Eye (tissue), 1 donor: ENCODE results near the gene SDF4.

ENCODE experiments used
- DNase-seq: peaks from one replicate; pipeline ENCODE4 v3.0.0-alpha.2; 2015

SDF4 gene

DNA sequence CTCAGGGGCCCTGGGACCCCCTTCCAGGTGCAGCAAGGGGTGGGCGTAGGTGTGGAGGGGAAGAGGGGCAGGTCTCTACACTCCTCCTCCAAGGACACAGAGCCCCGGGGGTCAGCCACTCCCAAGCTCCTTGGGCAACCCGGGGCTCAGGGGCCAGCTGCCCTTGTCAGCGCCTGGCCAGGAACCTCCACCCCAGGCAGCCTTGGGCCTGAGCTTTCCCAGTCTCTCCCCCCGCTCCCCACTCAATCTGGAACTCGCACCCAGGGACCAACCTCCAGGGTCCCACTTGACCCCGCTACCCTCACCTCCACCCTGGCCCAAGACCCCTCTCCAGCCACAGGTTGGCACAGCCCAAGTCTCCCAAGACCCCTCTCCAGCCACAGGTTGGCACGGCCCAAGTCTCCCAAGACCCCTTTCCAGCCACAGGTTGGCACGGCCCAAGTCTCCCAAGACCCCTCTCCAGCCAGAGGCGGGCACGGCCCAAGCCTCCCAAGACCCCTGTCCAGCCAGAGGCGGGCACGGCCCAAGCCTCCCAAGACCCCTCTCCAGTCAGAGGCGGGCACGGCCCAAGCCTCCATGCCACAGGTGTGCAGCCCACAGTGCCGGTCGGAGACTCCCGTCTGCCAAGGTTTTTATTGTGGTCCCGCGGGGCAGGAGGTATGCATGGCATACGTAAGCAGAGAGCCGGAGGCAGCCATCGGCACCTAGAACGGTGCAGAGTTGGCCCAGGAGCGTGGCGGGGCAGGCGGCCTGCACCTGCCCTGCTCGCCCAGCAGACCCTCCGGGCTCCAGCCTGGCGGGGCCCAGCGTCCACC, 20.9 kb downstream of the SDF4 start:
- DNase-seq: no peak

DNA sequence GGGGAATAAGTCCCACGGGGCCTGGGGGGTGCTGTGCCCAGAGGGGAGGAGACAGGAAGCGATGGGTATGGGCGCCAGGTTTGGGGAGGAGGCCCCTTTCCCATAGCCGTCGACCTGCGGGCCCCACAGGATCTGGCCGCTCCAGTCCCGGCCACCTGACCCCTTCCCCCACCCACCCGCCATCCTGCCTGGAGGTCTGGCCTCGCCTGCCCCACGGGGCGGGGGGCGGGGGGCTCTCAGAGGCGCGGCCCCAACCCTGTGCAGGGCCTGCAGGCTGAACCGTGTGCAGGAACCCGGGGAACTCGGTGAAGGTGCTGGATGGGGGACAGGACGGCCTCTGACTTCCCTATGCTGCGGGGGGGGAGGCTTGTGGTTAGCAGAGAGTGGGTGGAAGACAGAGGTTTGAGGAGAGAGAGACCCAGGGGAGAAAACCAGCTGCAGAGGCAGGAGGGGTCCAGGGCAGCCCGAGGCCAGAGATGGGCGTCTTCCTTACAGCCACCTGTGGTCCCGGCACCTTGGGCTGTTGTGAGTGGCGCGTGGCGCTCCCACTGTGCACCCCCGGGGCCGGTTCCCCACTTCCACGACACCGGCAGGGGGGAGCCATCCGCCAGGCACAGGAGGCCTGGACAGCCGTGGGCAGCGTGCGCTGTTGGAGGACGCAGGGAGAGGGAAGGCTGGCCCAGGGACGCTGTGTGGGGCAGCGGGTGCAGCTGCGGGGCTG, 22.9 kb downstream of the SDF4 start:
- DNase-seq: peak; percentile 2

DNA sequence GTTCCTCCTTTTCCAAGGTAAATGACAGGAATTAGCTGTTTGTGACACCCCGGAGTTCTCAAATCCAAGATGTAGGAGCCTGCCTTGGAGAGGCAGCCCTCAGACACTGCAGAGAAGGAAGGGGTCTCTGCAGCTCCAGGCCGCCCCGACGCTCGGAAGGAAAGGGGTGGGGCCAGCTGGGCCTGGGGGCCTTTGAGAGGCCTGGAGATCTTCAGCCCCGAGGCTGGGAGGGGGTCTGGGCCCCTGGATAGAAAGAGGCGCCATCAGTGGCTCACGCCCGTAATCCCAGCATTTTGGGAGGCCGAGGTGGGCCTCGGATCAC, 24.3 kb downstream of the SDF4 start:
- DNase-seq: no peak

DNA sequence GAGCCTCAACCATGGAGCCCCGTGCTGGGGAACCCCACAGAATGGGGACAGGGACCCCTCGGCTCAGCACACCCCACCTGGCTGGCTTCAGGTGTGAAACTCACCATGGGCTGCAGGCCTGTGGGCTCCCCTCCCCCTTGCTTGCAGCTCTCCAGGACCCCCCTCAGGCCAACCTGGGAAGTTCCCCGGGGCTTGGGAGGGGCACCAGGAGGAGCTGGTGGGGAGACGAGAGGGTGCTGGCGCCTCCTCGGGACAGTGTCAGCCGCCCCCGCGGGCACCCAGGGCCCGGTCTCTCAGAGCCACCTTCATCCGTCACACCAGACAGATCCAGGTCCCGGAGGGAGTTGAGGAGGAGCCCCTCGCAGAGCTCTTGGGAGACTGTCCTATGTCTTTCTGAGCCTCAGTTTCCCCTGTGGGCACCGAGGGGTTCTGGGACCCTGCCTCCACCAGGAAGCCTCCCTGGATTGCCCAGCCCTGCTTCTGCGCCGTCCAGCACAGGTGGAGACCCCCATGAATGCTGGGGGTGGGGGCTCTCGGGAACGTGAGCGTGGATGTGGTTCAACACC, 24.8 kb downstream of the SDF4 start:
- DNase-seq: no peak

DNA sequence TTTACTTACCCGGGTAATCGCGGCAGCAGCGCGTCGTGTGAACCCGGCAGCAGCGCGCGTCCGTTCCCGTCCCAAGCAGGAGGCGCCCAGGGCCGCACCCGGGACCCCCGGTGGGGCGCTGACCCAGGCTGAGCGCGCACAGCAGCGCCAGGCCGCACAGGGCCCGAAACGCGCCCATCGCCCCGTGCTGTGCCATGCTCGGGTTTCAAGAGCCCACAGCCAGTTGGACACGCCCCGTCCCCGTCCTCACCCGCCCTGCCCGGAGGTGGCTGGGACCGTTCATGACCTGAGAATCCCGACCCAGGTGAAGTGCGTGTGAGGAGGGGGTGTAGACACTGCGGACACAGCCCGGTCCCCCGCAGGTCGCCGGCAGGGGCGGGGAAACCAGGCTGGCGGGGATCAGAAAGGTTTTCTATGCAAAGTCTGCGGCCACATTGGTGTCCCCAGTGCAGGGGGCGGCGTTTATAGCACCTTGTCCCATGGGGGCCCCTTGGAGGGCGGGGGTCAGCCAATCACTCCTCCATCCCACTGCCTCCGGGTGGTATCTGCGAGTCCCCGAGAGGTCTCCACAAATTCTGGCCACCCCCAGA, 25.3 kb downstream of the SDF4 start, which contains the start of gene TNFRSF18:
TSS of gene TNFRSF18 (minus strand) at position 217 of the 590 bp plus-strand sequence. CDS start at position 196, 21 bp downstream.
- DNase-seq: peak; percentile 34

DNA sequence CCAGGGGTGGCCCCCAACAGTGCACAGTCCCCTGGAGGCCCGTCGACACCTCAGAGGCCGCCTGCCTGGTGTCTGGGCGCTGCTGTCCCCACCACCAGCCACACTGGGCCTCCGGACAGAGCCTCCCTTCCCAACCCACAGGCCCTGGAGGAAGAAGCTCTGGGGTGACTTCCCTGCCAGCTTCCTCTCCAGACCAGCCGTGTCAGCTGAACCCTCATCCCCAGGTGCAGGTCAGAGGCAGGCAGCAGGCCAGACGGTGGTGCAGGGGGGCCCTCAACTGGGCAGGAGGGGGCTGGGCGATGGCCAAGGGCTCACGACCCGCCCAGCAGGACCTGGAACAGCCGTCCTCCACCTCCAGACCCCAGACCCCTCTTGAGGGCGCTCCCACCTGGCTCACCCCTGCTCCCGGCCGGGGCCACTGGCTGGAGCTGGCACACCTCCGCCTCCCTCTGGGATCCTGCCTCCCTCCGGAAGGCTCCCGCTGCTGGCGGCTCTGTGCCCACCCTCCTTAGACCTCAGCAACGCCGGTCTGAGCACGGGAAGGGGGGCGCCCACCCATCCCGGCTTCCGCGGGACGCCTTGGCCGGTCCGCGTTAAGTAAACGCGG, 25.9 kb downstream of the SDF4 start:
- no peak for DNase-seq

DNA sequence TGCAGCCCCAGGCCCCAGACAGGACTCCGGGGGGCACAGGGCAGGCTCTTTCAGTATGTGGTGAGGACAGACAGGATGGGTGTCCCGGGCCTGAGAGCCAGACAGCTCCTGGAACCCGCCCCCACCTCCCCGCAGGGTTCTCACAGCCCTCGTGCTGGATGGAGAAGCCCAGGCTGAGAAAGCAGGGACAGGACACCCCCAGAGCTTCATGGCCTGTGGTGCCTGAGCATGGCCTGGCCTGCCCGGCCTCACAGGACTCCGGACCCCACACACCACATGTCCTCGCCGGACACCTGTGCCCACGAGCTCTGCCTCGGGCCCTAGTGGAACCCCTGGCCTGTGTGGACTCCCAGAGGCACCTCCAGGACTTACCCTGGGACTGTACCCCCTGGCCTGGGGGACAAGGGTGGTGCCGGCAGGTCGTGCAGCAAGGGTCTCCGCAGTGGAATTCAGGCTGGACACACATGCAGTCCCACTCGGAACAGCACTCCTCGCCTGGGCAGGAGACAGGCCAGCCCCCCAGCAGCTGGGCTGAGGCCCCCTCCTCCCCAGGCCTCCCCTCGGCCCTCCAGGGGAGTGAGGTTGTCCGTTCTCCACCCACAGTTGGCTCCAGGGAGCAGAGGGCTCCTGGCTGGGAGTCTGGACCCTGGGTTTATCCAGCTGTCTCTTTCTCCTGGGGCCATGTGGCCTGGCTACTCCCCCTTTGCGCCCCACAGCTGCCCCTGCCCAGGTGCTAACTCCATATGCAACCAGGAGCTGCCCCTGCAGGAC, 26.6 kb downstream of the SDF4 start:
- no peak for DNase-seq

DNA sequence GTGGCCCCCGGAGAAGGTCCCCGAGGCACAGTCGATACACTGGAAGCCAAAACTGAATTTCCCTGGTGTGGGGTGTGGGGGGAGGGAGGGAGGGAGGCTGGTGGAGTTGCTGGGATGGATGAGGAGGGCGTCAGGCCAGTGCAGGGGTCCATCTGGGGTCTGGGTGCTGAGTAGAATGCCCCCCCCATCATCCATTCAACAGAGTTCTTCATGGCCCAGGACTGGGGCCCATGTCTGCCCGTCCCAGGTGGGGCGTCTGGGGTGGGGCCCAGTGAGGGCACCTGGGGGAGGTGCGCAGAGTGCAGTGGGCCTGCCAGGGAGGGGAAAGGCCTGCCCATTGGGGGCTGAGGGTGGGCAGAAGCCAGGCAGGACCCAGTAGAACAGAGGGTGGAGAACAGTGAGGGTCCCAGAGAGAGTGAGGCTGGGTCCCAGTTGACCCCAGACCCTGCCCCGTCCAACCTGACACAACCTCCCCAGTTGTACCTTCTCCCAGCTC, 27.3 kb downstream of the SDF4 start:
- DNase-seq: no peak

DNA sequence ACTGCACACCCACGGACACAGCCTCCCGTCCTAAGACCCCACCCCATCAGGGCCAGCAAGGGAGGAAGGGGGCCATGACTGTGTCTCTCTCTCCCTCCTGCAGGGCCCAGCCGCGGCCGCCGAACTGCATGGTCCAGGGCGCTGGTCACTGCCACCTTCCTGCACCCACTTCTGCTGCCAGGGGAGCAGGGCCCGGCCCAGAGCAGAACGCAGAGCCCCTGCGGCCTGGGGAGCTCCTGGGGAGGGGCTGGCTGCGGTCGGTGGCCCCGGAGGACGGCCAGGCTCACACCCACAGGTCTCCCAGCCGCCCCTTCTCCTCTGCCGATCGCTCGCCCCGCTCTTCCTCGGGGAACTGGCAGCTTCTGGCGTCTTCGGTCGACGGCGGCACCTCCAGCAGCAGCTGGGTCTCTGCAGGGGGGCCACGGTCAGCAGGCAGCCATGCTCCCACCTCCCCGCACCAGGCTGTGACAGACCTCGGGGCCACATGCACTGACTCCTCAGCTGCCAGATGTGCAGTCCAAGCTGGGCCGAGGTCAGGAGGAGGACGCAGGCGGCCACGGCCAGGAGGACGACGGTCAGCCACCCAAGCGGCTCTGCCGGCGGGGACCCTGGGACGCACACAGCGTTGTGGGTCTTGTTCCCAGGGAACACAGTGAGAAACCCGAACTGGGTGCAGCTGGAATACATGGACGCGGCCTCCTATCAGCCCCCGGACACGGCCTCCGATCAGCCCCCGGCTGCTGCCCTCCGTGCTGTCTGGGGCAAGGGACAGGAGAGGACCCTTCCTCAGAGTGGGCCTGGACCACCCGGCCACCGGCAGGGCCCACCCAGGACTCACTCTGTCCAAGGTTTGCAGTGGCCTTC, 28.0 kb downstream of the SDF4 start:
- DNase-seq: no peak

DNA sequence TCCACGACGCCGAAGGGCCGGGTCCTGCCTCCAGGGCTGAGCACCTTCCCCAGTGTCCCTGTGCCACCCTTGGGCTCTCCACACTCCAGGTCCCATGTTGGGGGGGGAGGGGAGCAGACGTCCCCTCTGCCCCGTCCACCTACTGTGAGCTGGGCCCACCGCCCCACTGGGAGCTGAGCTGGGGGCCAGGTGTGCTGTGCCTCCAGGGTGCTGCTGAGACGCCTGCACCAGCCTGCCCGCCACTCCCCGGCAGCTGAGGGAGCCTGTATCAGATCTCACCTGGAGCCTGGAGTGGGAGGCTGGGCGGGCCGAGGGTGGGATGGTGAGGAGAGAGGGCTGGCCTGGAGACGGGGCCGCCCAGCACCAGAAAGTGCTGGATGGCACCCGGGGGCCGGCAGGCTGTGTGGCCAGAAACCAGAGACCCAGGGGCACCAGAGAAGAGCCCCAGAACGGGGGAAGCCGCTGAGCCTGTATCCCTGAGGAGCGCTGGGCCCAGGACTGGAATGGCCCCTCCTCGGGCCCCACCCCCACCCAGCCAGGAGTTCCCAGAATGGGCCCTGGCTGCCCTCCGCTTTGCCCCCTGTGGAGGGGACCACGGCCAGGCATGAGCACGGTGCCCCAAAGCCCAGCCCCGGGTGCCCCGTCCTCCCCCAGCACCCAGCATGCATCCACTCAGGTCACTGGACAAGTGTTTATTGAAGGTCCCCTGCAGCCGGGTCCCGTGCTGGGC, 28.8 kb downstream of the SDF4 start:
- DNase-seq: no peak

DNA sequence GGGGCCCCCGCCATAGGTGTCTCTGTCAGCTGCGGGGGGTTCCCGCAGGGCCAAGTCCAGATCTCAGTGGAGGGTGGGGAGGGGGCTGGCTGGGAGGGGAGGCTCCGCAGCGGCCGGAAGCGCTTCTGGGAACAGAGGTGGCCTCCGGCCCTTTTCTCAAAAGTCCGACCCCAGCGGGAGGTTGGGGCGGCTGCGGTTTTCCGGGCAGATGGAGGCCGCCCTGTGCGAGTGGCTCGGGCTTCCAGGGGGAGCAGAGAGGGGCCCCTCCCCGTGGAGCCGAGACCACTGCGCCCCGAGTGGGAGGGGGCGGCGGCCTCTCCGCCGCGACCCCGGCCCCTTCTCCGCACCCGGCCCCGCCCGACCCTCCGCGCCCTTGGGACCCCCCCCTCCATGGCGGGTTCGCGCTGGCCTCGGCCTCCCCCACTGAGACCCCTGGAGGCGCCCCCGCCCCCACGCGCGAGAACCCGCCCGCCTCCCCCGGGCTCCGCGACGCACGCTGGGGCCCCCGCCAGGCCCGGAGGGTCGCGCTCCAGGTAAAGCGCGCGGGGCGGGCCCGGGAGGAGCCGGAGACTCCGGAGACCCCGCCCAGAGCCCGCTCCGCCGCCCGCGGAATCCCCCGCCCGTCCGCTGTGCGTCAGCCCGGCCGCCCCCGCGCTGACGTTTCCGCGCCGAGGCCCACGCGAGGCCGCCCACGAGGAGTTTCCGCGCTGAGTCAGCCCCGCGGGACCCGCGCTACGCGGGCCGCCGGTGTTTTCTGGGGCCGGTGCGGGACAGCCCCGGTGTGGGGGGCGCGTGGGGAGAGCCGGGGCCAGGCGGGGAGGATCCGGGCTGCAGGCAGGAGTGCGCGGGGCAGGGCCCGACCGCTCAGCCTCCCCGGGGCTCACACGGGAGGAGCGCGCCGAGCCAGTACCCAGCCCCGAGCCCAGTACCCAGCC, 30.7 kb downstream of the SDF4 start:
- DNase-seq: peak; percentile 47

DNA sequence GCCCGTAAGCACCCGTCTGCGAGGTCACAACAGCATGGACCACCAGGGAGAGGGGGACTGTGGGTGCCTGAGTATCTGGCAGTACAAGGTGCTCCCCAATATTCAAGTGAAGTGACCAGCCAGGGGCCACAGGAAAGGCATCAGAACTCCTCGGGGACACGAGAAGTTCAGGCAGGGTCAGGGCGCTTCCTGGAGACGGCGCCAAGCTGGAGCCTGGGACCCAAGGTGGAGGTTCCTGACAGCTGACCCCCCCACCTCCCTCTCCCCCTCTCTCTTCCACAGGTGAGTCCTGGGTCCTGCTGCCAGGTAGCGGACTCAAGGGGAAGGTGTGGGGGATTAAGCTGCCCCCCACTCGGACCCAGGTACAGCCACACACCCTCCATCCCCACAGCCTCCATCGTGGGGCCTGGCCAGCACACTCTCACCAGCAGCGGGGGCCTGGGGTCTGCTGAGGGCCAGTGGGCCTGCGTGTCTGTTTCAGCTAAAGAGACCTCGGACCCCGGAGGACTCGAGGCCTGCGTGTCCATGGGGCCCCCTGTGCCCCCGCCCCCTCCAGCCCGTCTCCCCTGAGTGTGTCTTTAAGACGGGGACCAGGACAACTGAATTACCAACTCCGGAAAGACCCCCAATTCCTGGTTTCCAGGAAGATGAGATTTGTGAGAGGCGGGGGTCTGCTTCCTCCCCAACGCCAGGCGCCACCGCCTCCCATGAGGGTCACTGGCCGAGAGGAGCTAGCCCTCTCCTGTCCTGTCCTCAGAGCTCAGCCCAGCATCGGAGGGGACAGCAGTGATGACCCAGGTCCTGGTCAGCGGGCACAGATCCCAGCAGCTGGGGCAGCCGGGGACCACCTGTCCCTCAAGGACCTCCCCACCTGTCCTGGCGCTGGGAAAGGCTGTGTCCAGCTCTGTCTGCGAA, 31.6 kb downstream of the SDF4 start:
- DNase-seq: no peak

DNA sequence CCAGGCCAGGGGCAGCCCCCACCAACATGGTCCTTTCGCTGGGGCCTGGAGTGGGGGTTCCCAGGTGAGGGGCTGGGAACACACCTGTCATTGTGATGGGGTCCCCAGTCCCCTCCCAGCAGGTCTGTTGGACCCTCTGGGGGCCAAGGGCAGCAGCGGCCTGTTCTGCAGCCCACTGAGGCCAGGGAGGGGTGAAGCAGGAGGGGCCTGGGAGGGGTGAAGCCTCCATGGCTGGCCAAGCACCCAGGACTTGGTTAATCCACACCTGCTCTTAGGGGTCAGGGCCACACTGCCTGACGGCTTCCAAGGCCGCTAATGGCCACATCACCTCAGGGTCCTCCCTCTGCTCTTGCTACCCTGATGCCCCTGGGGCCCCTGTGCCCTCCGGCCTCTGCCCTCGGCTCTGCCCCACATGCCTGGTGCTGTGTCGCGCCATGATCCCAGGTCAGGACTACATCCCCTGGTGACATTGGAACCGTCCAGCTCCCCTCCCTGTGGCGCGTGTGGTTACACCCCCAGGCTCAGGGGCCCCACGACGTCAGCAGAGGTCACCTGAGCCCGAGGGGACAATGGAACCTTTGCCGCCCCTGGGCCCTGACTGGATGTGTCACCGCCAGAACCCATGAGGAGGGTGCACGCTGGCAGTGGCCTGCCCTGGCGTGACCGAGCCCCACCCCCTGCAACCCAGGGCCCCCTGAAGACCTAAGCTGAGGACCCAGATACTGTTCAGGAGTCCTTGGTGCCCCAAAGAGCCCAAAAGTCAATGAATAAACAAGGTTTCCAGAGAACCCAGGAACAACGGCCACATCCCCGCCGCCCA, 32.5 kb downstream of the SDF4 start:
- DNase-seq: no peak

DNA sequence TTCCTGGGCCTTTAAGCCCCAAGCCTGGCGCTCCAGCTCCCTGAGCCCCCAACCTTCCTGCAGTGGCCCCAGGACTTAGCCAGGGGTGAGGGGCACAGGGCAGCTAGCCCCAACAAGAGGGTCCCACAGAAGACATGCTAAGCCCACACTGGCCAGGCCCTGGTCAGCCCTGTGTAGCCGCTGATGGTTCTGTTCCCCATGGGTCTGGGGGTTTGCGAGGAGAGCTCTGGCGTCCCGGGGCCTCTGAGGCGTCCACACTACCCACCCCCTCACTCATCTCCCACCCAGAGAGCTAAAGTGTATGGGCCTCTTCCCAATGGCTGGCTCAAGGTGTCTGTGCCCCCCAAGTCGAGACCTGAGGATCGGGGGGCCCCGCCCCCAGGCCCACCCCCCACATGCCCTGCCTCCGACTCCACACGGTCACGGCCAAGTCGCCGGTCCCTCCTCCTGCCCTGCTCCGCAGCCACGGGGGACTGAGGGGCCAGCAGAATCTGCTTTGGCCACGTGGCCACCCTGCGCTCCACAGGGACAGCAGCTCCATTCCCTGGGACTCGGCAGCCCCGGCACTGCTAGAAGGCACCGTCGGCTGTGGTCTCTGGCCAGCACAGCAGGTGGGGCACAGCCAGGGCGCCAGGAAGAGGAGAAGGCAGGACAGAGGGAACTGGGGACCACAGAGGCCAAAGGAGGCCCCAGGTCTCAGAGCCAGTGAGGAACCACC, 33.2 kb downstream of the SDF4 start:
- DNase-seq: no peak

DNA sequence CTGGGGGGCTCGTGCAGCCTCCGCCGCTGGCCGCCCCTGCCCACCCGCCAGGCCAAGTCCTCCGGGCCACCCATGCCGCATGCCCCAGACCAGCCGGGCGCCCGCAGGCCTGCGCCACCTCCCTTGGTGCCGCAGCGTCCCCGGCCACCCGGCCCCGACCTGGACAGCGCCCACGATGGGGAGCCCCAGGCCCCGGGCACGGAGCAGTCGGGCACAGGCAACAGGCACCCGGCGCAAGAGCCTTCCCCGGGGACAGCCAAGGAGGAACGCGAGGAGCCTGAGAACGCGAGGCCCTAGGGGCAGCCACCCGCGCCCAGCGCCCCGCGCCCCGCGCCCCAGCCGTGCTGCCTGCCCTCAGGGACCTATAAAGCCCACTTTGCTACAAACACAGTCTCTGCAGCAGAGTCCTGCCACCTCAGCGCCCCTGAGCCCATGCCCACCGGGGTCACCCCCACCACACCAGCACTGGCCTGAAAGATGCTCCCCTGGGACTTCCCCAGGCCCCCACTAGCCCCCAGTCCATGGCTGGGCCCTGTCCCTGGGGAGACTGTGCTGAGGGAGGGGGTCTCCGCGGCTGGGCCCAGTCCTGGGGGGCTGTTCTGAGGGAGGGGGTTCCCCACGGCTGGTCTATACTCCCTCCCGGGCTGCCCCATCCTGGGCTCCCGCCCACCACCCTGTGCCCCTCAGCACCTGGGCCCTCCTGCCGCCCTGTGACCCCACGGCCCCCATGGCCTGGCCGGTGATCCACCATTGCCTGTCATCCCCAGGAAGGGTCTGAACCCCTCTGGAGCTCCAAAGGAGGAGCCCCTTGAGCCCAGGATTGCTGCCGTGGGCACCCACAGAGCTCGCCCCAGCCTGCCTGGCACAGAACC, 34.0 kb downstream of the SDF4 start:
- DNase-seq: no peak

DNA sequence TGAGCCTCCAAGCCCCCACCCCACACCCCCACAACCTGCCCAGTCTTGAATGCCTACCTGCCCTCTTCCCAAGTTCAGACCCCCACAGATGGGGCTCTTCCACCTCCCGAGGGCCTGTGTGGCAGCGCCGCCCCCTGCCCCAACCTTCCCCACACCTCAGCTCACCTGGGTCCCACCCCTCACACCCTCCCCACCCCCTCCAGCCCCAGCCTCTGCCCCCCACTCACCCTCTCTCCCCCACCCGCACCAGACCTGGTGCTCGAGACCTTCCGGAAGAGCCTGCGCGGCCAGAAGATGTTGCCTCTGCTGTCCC, 34.7 kb downstream of the SDF4 start:
- DNase-seq: no peak
